LNCaP clone FGC (cell line): ENCODE data around the gene ADGRL4.
"Not testable (repeated sequence)": the region's sequence is repeated elsewhere in the genome, so short reads cannot be mapped to it uniquely, and the experiment has no call there.

Experiments
- DNase-seq: peaks from one replicate; pipeline ENCODE4 v3.0.0-alpha.2; 2011; ENCODE audit warnings: low read depth
- H3K4me3 ChIP-seq: 2 replicates; pipeline ENCODE4 v1.5.1; 2011; ENCODE audit warnings: mild to moderate bottlenecking, low read depth, low read length, control low read depth
- CTCF ChIP-seq: IDR thresholded peaks from 2 replicates; pipeline ENCODE4 v1.5.1; 2012; ENCODE audit warnings: mild to moderate bottlenecking; ENCODE audit not compliant: control insufficient read depth, insufficient read depth; ENCODE audit errors: extremely low read depth

ADGRL4 gene

GRCh38 chr1:78902641-78903040 lies 103.9 kb downstream of the ADGRL4 start:
- TF ChIP-seq CTCF: no peak
- DNase-seq: no peak
- H3K4me3 ChIP-seq: no peak overlapping the region

GRCh38 chr1:78894811-78895210 lies 111.7 kb downstream of the ADGRL4 start:
- no peak for TF ChIP-seq CTCF
- H3K4me3 ChIP-seq: no peak overlapping the region
- no peak for DNase-seq

GRCh38 chr1:78892260-78892840 lies 114.2 kb downstream of the ADGRL4 start:
- DNase-seq: no peak
- no peak overlapping the region for H3K4me3 ChIP-seq
- no peak for TF ChIP-seq CTCF

GRCh38 chr1:78887458-78887857 lies 119.1 kb downstream of the ADGRL4 start:
- no peak for TF ChIP-seq CTCF
- DNase-seq: no peak
- H3K4me3 ChIP-seq: no peak overlapping the region

- TF ChIP-seq CTCF: no peak
- H3K4me3 ChIP-seq: no peak overlapping the region
- DNase-seq: no peak
These were observed 121.7 kb downstream of the ADGRL4 start for GRCh38 chr1:78884685-78885452.

- H3K4me3 ChIP-seq: no peak overlapping the region
- no peak for TF ChIP-seq CTCF
- DNase-seq: no peak
These were observed 126.3 kb downstream of the ADGRL4 start for GRCh38 chr1:78880223-78880622.

GRCh38 chr1:78875986-78876385 lies 130.5 kb downstream of the ADGRL4 start:
- not testable (repeated sequence) for DNase-seq, H3K4me3 ChIP-seq

GRCh38 chr1:78872801-78873200 lies 133.7 kb downstream of the ADGRL4 start:
- not testable (repeated sequence) for DNase-seq, H3K4me3 ChIP-seq
